Lung (tissue), 12 donors: ENCODE results near the gene NME3. TPM values are rescaled to one million over a fixed set of nuclear protein-coding genes. Genes with fewer than 3 reads are reported as not detected.
A peak's percentile ranks its signal among the peaks of the same experiment; 100 is the strongest.

ENCODE experiments used
- ATAC-seq: fragments of 200-7000 bp; cut with Tn5 transposase; one replicate; pipeline ENCODE4 v1.9.1; 2020; ENCODE audit warnings: moderate number of reproducible peaks; ENCODE audit not compliant: insufficient read depth, low FRiP score
- DNase-seq, 3 donors: peaks; one replicate each; pipeline ENCODE4 v3.0.0-alpha.2; 2013 to 2017
- H3K27ac ChIP-seq, 2 donors: one replicate each; pipeline ENCODE4 v1.5.1; 2013; ENCODE audit warnings: mild to moderate bottlenecking in 2 of 2, moderate library complexity in 2 of 2, control low read depth in 1 of 2, inconsistent platforms in 1 of 2, low read depth in 1 of 2, low read length in 1 of 2
- H3K27me3 ChIP-seq, 3 donors: one replicate each; pipeline ENCODE4 v1.5.1; 2013; ENCODE audit warnings: low read length in 2 of 3; ENCODE audit not compliant: control insufficient read depth in 3 of 3, insufficient read depth in 3 of 3
- H3K36me3 ChIP-seq, 4 donors: one replicate each; pipeline ENCODE4 v1.5.1; 2013; ENCODE audit warnings: low read length in 4 of 4, mild to moderate bottlenecking in 1 of 4, moderate library complexity in 1 of 4; ENCODE audit not compliant: control insufficient read depth in 4 of 4, insufficient read depth in 4 of 4
- H3K4me1 ChIP-seq, 5 donors: one replicate each; pipeline ENCODE4 v1.5.1; 2013; ENCODE audit warnings: low read length in 5 of 5, mild to moderate bottlenecking in 2 of 5, moderate library complexity in 1 of 5; ENCODE audit not compliant: control insufficient read depth in 5 of 5, insufficient read depth in 5 of 5
- H3K4me3 ChIP-seq: one replicate; pipeline ENCODE4 v1.5.1; 2013; ENCODE audit warnings: mild to moderate bottlenecking, control low read depth, moderate library complexity
- H3K9ac ChIP-seq, 2 donors: one replicate each; pipeline ENCODE4 v1.5.1; 2013; ENCODE audit warnings: low read length in 2 of 2, control low read depth in 1 of 2; ENCODE audit not compliant: insufficient read depth in 1 of 2
- H3K9me3 ChIP-seq, 4 donors: one replicate each; pipeline ENCODE4 v1.5.1; 2013; ENCODE audit warnings: low read length in 3 of 4, mild to moderate bottlenecking in 1 of 4, moderate library complexity in 1 of 4; ENCODE audit not compliant: control insufficient read depth in 4 of 4, insufficient read depth in 3 of 4
- CTCF ChIP-seq: IDR thresholded peaks from 2 replicates; pipeline ENCODE4 v1.5.1; 2012; ENCODE audit warnings: mild to moderate bottlenecking; ENCODE audit errors: control extremely low read depth, extremely low read depth
- WGBS, 2 donors: extraction: QIAGEN DNeasy Blood & Tissue Kit; methylation state at CpG; one replicate each; pipeline ENCODE4 v1.1.7; 2013; 5-methylcytosine and 5-hydroxymethylcytosine counted together
- polyA plus RNA-seq, 2 donors: library from polyadenylated mRNA; stranded (reverse); fragments of 200-250 nt; gene quantifications; one replicate each; pipeline ENCODE4 v1.2.1, GENCODE V29; 2013
- total RNA-seq, 2 donors: library from RNA; depleted of rRNA in 1 of 2; stranded (reverse); fragments of >200 nt in 1 of 2; gene quantifications; one replicate each; pipeline ENCODE4 v1.2.1, GENCODE V29; 2014 to 2021
- donor health status: control.
- donor health status: control.
- donor health status: Bipolar disorder and iron deficiency.
- donor health status: healthy.
- donor health status: DM: yes; HTN: yes; CAD: no.

NME3 gene
- total and polyA plus RNA-seq, 4 donors = 25.1 to 197 (median 66.9) TPM

DNA sequence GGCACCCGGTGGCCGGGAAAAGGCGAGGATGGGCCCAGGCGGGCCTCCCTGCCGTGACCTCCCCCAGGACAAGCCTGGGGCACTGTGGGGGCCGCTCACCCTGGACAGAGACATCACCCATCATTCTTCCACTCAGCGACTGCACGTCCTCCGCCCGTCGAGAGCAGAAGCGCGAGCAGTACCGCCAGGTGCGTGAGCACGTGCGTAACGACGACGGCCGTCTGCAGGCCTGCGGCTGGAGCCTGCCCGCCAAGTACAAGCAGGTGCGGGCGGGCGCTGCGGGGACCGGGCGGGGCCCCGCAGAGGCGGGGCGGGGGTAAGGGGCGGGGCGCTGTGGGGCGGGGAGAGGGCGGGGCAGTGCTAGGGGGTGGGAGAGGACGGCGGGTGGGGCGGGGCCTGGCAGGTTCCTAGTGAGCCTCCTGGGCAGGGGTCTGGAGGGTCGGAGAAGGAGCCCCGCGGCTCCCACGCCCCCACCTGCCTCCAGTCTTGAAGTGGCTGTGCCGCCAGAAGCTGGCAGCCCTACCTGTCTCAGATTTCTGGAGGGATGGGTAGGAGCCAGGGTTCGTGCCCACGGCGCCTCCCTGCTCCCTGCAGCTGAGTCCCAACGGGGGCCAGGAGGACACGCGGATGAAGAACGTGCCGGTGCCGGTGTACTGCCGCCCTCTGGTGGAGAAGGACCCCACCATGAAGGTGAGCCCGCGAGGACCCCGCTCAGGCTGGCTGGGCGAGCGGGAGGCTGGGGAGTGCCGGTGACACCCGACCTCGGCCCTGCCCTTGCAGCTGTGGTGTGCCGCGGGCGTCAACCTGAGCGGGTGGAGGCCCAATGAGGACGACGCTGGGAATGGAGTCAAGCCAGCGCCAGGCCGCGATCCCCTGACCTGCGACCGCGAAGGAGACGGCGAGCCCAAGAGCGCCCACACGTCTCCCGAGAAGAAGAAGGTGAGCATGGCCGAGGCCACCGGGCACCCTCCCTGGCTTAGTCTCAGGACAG is 7.5 kb downstream of the NME3 start:
- DNase-seq = peak in 2 of 3 donors; percentile 26 to 44
- Histone ChIP-seq H3K27me3 (no peaks in the 10 kb centered on the region), H3K27ac (no peak overlapping the region), H3K9me3 (no peaks in the 10 kb centered on the region), H3K9ac (no peak overlapping the region), H3K4me3 (no peak overlapping the region), H3K36me3 (peaks cover 6 to 81% (median 23%) of the 10 kb centered on the region in 4 donors), H3K4me1 (no peaks in the 10 kb centered on the region)
- TF ChIP-seq CTCF = no peak
- 87 to 88% methylated on average over 73 to 81 of the region's 81 CpGs for WGBS, 2 donors
- ATAC-seq = no peak

- peaks cover 6 to 79% (median 23%) of the 10 kb centered on the region in 4 donors for H3K36me3 ChIP-seq
- no peaks in the 10 kb centered on the region for H3K27me3 ChIP-seq
- ATAC-seq (no peak), DNase-seq (no peak)
- H3K9ac ChIP-seq = no peak overlapping the region
- no peak overlapping the region for H3K4me3 ChIP-seq
- H3K9me3 ChIP-seq = no peaks in the 10 kb centered on the region
- H3K27ac ChIP-seq = no peak overlapping the region
- no peak for TF ChIP-seq CTCF
- no peaks in the 10 kb centered on the region for H3K4me1 ChIP-seq
- 92 to 95% methylated on average over 22 to 24 of the region's 24 CpGs for WGBS, 2 donors
These were observed 8.3 kb downstream of the NME3 start for GRCh38 chr16:1762879-1763520.

DNA sequence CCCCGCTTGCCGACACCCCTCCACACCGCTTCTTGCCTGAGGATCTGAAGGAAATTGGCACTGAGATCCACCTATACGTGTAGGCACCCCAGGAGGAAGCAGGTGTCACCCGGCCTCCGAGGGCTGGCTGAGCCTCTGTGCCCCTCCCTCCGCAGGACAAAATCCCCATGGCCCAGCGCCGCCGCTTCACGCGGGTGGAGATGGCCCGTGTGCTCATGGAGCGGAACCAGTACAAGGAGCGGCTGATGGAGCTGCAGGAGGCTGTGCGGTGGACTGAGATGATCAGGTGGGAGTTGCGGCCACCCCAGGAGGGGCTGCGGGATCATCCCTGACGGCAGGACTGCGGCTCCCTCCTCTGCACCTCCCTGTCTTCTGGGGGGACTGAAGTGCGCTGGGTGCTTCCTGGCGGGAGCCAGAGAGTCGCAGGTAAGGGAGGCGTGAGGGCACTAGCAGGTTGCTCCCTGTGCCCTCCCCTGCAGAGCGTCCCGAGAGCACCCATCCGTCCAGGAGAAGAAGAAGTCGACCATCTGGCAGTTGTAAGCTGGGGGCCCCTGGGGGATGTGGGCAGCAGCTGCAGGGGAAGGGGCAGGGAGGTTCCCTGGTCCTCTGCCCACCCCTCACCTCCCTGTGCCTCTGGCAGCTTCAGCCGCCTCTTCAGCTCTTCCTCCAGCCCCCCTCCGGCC is 9.0 kb downstream of the NME3 start:
- Histone ChIP-seq H3K9ac (no peak overlapping the region), H3K4me1 (no peaks in the 10 kb centered on the region), H3K4me3 (no peak overlapping the region), H3K36me3 (peaks cover 5 to 79% (median 24%) of the 10 kb centered on the region in 4 donors), H3K27ac (no peak overlapping the region), H3K9me3 (no peaks in the 10 kb centered on the region), H3K27me3 (no peaks in the 10 kb centered on the region)
- 93% methylated on average over 28 to 30 of the region's 30 CpGs for WGBS, 2 donors
- DNase-seq = no peak
- no peak for TF ChIP-seq CTCF
- ATAC-seq = no peak
